ENCODE measurements around the gene HS6ST1. TPM values are rescaled to one million over a fixed set of nuclear protein-coding genes. Genes with fewer than 3 reads are reported as not detected.

HS6ST1 gene
- total RNA-seq, 4 donors from 2014 or later, result 16.1 to 38.6 (median 26.5) TPM

- intact Hi-C loops (cut with DNase I; ENCODE audit: low total_unique reads) (no loop called here), in situ Hi-C loops (cut with MboI; ENCODE audit: low pct_ligation_motif_present in 1 of 4, low pct_unique_long_range_greater_than_20kb in 1 of 4, low sequenced_read_pairs in 3 of 4) (no loop called here)
- Histone ChIP-seq H3K4me1 (peaks cover 0 to 7% (median 1%) of the 10 kb centered on the region in 4 donors), H3K4me3 (no peak overlapping the region), H3K36me3 (no peaks in the 10 kb centered on the region), H3K9me3 (no peaks in the 10 kb centered on the region), H3K27ac (no peak overlapping the region), H3K27me3 (no peaks in the 10 kb centered on the region)
- no peak for DNase-seq
- WGBS, 2 donors (ENCODE audit: low coverage in 1 of 2), result 91% methylated on average over 9 of the region's 9 CpGs; no CpG with 5 or more reads in 1 of the 2 donors
- TF ChIP-seq CTCF (IDR thresholded peaks at IDR 0.05) (no peak), POLR2A (IDR thresholded peaks at IDR 0.05) (no peak), EP300 (IDR thresholded peaks at IDR 0.05; ENCODE audit: low read depth) (no peak), POLR2AphosphoS5 (IDR thresholded peaks at IDR 0.05) (no peak)
These were observed 29.9 kb downstream of the HS6ST1 start for GRCh38 chr2:128288781-128289180.

GRCh38 chr2:128287780-128288735, 30.6 kb downstream of the HS6ST1 start:
- WGBS, 2 donors (ENCODE audit: low coverage in 1 of 2), result 94 to 96% methylated on average over 4 to 23 of the region's 23 CpGs
- no peaks in the 10 kb centered on the region for H3K27me3 ChIP-seq
- H3K9me3 ChIP-seq, result no peaks in the 10 kb centered on the region
- H3K27ac ChIP-seq, result no peak overlapping the region
- no peak for DNase-seq
- peaks cover 0 to 5% (median under 1%) of the 10 kb centered on the region in 4 donors for H3K4me1 ChIP-seq
- H3K4me3 ChIP-seq, result no peak overlapping the region
- intact Hi-C loops (cut with DNase I; ENCODE audit: low total_unique reads), result no loop called here
- no peaks in the 10 kb centered on the region for H3K36me3 ChIP-seq
- in situ Hi-C loops (cut with MboI; ENCODE audit: low pct_ligation_motif_present in 1 of 4, low pct_unique_long_range_greater_than_20kb in 1 of 4, low sequenced_read_pairs in 3 of 4), result no loop called here
- TF ChIP-seq POLR2AphosphoS5 (IDR thresholded peaks at IDR 0.05) (no peak), POLR2A (IDR thresholded peaks at IDR 0.05) (no peak), CTCF (IDR thresholded peaks at IDR 0.05) (no peak)

- no peak for TF ChIP-seq POLR2A (IDR thresholded peaks at IDR 0.05)
- no peak for TF ChIP-seq EP300 (IDR thresholded peaks at IDR 0.05; ENCODE audit: low read depth)
- no peak for TF ChIP-seq POLR2AphosphoS5 (IDR thresholded peaks at IDR 0.05)
- no peak for TF ChIP-seq CTCF (IDR thresholded peaks at IDR 0.05)
- Histone ChIP-seq H3K4me3 (no peak overlapping the region), H3K27me3 (no peaks in the 10 kb centered on the region), H3K27ac (no peak overlapping the region), H3K9me3 (no peaks in the 10 kb centered on the region), H3K4me1 (peaks cover 0 to 12% (median 4%) of the 10 kb centered on the region in 4 donors), H3K36me3 (no peaks in the 10 kb centered on the region)
- intact Hi-C loops (cut with DNase I; ENCODE audit: low total_unique reads), result no loop called here
- in situ Hi-C loops (cut with MboI; ENCODE audit: low pct_ligation_motif_present in 1 of 4, low pct_unique_long_range_greater_than_20kb in 1 of 4, low sequenced_read_pairs in 3 of 4), result no loop called here
- no peak for DNase-seq
- WGBS, 2 donors (ENCODE audit: low coverage in 1 of 2), result 89% methylated on average over 12 of the region's 12 CpGs; no CpG with 5 or more reads in 1 of the 2 donors
These were observed 31.5 kb downstream of the HS6ST1 start for GRCh38 chr2:128286905-128287779.
